GM19240 (cell line): ENCODE data around the gene KRT6B.
"Not testable (repeated sequence)": the region's sequence is repeated elsewhere in the genome, so short reads cannot be mapped to it uniquely, and the experiment has no call there.

ENCODE experiments used
- DNase-seq: peaks from one replicate; pipeline ENCODE4 v3.0.0; 2011; ENCODE audit warnings: low spot score; ENCODE audit not compliant: insufficient read length

The KRT6B gene

DNA sequence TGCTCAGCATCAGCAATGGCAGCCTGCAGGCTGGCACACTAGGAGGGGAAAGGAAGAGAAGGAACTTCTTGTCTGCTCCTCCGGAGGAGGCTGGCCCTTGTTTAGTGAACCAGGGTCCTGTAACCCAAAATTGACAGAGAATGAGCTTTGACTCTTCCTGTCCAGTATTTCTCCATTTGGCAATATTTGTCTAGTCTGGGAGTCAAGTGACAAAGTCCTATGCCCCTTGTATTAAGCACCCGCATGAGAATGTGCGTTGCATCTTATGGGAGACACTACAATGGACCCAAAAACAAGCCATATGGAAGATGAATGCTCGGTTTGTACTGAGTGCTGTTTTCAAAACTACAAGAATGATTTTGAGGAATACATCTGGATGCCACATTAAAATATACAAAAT, 17.9 kb upstream of the KRT6B start:
- no peak for DNase-seq

DNA sequence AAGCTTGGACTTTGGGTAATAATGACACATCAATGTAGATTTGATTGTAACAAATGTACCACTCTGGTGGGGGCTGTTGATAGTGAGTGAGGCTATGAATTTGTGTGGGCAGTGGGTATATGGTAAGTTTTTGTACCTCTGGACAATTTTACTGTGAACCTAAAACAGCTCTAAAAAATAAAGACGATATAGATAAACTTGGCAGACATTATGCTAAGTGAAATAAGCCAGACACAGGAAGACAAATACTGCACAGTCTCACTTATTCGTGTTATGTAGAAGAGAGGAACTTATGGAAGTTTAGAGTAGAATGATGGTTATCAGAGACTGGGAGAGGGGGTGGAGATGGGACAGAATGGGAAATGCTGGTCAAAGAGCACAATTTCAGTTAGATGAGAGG, 13.0 kb upstream of the KRT6B start:
- DNase-seq: no peak

DNA sequence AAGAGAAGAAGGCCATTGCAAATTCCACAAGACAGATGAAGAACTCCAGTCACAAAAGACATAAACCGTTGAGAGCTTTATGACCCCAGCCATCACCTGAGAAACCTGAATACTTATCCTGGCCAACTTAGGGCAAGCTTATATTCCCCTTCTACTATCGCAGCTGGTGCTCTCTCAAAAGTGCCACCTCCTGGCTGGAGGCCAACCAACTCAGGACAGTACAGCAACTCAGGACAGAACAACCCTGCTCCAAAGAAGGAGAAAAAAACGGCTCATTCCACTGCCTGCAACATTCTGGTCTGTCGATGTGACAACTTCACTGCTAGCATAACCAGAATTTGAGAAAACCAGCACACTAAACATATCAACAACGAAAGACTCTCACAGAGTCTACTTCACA, 9.7 kb upstream of the KRT6B start:
- DNase-seq: no peak

DNA sequence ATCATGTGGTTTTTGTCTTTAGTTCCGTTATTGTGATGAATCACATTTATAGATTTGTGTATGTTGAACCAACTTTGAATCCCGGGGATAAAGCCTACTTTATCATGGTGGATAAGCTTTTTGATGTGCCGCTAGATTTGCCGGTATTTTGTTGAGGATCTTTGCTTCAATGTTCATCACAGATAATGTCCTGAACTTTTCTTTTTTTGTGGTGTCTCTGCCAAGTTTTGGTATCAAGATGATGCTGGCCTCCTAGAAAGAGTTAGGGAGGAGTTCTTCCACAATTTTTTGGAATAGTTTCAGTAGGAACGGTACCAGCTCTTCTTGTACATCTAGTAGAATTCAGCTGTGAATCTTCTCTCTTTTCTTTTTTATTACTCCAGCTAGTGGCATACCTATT, 6.9 kb upstream of the KRT6B start:
- no peak for DNase-seq

DNA sequence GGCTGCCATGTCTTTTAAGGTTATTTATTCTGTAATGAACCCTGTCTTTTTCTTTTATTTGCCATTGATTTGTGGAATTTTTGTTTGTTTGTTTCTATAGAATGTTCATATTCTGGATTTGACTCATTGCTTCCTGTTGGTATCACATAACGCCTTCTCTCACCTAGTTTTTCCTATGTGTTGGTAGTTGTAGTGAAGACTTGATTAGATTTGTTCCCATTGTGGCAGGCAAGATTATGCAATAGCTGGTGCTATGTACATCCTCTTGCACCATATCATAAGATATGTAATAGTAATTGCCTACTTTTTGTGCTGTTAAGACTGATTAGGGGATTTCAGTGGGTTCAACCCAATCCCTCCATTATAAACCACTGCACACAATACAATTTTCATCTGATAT, 3.9 kb upstream of the KRT6B start:
- no peak for DNase-seq

DNA sequence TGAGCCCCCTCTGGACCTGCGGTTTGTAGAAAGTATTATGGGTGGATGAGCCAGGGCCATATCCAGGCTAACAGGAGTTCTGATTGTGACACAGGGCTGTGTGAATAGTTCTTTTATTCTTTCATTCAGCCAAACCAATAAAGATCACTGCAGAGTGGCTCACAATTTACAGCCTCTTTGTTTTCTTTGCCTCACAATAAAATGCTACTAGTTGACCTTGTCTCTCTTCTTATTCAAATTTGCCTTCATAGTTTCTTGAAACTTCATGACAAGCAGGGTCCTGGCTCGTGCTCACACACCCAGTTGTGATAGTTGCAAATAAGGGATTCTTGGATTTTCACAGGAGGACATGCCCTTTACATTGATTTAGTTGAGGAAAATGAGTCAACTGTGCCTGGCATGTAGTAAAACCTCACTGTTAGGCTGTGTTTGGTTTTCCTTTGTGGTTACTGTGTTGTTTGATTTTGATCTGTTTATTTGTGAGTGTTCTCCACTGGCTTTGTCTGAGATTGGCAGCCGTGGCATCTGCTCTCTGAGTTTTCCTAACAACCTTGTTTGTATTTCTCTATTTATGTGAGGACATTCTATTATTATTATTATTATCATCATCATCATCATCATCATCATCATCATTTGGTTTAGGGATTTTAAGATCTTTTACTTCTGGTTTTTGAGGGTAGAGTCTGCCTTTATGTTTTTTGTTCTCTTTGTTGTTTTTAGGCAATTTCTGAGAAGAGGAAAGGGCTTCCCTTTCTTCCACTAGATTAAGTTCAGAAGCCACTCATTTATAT, 2.7 kb upstream of the KRT6B start:
- DNase-seq: no peak

DNA sequence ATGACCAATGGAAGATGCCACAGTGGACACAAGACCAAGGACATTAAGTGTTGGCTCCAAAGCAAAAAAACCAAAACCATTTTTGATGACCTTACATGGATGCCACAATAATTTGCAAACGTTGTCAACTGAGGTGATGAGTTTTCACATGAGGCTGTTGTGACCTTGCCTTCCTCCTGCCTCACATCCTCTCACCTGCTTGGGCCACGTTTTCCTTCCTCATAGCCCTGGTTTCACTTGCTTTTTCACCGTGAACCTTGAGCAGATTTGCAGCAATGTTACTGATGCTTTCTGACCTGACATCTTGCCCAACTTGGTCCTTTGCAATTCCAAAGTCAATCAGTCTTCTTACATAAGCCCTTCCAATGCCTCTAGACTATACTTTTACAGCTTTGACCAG, 3.7 kb downstream of the KRT6B start:
- DNase-seq: no peak

DNA sequence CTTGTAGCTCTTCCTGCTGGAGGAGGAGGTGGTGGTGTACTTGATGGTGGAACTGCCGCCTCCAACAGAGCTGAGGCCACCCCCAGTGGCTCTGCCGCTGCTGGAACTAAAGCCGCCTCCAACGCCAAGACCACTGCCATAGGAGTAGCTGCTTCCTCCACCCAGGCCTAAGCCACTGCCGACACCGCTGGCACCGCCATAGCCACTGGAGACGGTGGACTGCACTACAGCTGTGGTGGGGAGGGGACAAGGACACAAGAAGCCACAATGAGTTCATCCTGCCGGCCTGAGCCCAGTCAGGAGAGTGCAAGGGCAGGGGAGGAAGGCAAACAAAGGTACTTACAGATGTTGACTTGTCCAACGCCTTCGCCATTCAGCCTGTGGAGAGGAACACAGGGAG, 4.8 kb downstream of the KRT6B start:
- not testable (repeated sequence) for DNase-seq

DNA sequence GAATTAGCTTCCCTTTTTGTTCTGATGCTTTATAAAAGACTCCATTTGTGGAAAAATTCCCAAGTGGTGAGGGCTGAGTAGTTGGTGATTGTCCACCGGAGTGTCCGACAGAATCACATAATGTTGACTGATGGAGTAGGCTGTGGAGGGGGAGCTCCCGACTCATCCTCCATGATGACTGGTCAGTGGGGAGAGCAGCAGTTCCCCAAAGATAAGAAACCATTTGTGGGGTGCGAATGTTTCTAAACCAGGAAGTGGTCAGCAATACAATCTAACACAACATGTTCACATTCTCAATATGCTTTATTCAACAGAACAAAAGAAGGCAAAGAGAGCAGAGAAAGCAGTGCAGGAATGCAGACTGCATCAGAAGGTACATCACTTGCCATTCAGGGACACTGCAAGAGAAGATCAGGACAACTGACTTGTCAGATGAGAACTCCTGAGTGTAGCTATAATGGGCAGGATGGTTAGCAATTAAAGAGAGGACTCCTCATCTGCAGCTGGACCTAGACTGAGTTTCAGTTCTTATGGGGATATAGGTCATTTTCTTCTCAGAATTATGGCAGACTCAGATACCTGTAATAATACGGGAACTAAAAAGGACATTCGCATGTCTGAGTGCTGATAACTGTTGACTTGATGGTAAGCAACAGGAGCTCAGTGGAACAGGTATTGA, 5.4 kb downstream of the KRT6B start:
- no peak for DNase-seq

DNA sequence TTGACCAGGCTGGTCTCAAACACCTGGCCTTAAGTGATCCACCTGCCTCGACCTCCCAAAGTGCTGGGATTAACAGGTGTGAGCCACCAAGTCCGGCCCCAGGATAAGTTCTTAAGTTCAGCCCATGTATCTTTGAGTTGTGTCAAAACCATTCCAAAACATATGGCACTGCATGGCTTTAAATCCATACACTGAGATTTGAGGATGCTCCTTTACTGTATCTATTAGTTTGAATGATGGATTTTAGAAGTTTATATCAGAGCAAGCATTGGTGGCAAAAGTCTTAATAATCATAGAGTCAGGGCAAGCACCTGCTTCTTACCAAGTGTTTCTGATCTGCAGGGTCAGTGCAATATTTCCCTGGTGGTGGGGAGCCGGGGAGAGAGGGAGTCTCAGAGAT, 6.1 kb downstream of the KRT6B start:
- no peak for DNase-seq

DNA sequence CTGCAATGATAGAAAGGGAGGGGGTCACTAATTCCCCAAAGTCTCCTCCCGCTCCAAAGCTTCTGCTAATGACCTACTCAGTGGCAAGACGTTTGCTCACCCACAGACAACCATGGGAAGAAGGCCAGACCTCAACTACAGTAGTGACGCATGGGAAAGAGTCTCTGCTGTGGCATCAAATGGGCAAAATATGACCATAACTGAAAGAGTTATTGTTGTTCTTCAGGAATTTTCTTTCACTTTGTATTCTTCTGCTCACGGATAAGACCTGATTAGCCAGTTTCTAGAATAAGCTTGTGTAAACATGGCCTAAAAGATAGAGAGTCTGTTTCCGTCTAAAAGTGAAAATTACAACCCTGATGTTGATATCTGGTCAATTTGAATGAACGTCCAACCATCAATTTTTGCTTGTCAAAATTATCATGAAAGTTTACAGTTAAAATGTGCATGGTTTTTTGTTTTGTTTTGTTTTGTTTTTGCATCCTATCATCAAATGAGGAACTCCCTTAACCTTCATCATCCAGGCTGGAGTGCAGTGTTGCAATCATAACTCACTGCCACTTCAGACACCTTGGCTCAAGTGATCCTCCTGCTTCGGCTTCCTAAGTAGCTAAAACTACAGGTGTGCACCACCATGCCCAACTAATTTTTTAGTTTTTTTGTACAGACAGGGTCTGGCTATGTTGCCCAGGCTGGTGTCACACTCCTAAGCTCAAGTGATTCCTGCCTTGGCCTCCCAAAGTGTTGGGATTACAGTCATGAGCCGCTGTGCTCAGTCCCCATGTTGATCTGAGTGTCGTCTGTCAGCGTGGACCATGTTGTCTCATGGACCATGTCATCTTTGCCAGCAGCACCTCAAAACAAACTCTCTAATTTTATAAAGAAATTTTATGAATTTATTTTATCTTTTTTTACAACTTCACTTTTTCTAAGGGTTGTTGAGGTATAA, 7.0 kb downstream of the KRT6B start:
- no peak for DNase-seq

DNA sequence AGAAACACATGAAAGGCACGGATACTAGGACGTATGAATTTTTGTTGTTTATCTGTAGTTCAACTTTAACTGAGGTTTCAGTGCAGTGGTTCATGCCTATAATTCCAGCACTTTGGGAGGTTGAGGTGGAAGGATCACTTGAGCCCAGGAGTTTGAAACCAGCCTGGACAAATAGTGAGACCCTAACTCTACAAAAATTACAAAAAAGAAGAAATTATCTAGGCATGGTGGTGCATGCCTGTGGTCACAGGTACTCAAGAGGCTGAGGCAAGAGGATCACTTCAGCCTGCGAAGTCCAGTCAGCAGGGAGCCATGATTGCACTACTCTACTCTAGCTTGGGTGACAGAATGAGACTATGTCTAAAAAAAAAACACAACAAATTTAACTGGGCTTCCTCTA, 8.0 kb downstream of the KRT6B start:
- no peak for DNase-seq

DNA sequence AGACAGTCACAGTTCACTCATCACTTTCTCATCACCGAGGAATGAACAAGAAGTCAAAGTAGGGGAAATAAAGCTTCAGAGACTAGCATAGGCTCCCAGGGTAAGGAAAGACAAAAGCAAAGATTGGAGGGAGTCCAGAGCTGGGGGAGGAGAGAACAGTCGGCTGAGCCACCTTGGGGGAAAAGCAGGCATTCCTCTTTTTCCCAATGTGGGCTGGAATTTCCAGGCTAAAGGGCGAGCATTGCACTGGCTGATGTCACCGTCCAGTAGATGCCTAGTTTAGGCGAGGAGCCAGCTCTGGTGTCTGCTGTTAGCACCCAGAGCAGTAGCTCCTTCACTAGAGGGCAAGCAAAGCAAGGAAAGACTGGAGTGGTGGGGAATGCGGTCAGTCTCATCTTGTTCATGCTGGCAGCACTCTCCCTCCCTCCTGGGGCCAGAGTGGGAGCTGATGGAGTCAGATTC, 9.3 kb downstream of the KRT6B start:
- no peak for DNase-seq

DNA sequence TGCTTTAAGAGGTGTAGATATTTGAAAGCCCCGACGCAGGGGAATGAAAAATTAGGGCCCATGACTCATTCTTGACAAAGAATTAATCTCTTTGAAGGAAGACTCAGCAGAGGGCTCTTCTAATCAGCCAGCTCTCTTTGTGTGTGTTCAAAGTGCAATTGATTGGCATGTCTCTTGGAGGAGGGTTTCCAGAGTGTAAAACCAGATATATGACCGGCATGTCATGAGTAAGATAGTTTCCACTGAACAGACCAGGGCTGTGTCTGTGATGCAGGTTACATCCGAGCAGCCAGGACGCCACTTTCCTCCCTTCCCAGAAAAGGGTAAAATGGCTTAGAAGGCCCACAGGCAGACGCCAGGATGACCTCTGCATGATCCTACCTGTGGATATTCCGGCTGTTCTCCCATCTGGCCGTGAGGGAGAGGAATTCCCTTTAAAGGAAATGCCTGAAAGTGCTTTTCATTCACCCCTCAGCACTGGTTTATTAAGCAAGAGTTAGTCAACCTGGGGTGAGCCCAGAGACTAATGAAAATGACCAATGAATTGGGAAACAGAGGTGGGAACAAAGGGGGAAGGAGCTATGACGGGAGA, 10.5 kb downstream of the KRT6B start:
- no peak for DNase-seq

DNA sequence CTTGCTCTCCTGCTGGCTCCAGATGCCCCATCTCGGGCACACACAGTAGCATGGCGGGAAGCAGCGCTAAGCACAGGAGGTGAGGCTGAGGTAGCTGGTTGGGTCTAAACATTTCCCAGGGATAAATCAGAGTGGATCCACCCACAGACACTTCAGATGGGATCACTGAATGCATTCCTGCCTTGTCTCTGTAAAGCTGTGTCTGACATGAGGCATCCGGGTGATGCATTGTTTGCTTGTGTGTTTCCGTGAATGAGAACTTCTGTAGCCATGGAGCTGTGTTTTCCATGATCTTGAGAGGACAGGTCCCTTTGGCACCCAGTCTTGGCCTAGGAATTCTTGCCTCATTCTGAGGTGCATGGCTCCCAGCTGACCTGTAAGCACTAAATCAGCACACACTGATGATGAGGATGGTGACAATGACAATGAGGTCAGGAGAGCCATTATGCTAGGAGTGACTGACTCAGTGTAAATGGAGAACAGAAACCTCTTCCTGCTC, 11.1 kb downstream of the KRT6B start:
- no peak for DNase-seq

DNA sequence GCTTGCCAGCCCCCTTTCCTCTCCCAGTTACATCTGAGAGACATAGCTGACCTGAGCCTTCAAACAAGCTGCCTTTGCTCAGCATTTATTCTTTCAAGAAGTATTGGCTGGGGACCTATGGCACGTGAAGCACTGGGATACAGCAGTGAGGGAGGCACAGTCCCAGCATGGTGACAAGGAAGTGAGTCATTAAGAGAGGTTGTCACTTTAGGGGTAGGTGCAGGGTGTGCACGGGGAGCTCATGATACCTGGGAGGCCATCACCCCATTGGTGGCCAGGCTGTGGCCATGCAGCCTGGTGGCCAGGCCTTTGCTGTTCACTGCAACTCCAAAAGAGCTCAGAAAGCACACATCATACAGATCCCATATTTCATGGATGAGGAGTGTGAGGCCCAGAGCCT, 12.1 kb downstream of the KRT6B start:
- DNase-seq: no peak

DNA sequence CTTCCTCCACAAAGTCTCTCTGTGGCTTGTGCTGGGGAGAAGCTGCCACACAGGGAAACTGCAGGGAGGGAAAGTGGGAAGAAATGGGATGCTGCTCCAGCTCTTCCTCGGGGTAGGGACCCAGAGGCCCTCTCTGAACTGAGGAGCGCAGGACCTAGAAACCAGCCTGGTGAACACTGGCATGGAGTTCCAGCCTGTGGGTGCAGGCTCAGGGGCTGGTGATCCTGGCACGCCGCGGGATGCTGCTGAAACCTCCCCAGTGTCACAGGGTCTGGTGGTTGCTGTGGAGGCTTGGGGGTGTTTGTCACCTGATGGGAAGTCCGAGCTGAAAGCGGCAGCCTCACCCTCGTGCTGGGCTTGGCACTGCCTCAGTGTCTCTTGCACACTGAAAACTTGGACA, 12.5 kb downstream of the KRT6B start:
- no peak for DNase-seq

DNA sequence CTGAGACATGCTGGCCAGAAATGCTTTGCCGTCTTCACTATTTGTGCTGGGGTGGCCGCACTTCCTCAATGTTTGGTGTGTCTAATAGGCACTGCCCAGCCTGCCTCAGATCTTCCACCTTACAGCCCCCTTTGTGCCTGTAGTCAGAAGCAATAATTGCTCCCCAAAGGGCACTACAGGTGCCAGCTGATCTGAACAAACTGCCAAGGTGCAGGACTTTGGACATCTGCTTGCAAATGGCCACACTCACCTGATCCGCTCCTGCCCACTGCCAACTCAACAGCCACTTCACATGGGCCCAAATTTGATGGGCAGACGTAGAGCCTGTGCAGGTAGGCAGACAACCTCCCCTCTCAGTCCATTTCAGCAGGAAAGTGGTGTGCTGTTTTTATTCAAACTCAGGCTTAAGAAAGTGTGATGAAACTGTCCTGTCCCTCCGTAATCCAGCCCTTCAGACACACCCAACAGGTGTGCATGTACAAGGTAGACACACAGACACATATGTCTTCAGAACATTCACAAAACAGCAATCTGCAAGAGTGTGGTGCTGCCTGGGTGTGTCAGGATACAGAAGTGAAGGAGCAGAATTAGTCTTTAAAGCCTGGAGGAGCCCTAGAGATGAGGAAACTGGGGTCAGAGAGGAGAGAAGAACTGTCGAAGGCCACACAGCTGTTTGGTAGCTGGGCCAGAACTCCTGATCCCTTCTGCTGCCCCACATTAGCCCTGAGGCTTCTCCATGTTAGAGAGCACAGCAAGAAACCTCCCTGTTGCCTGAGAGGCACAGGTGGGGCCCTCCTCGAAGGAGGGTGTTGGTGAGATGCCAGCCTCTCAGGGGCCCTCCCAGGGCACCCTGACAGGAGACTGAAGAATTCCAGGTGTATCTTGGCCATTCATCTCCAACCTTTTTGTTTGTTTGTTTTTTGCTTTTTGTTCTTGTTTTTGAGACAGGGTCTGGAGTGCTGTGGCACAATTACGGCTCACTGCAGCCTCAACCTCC, 13.3 kb downstream of the KRT6B start:
- DNase-seq: no peak

DNA sequence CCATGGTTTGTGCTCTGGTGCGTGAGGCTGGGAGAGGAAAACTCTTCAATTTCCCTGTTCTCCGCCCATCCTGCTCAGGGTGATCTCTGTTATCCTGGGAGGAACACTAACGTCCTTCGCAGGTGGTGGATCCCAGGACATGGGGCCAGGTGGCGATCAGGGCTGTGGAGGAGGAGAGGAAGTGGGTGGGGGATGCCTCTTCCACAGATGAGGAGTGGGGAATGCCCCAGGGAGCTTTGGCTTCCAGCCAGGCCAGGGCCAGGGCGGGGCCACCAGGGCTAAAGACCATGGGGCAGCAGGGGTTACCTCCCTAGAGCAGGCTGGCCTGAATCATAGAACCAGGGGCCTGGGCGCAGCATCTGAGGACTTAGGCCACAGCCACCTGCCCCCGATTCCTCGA, 14.4 kb downstream of the KRT6B start:
- no peak for DNase-seq

DNA sequence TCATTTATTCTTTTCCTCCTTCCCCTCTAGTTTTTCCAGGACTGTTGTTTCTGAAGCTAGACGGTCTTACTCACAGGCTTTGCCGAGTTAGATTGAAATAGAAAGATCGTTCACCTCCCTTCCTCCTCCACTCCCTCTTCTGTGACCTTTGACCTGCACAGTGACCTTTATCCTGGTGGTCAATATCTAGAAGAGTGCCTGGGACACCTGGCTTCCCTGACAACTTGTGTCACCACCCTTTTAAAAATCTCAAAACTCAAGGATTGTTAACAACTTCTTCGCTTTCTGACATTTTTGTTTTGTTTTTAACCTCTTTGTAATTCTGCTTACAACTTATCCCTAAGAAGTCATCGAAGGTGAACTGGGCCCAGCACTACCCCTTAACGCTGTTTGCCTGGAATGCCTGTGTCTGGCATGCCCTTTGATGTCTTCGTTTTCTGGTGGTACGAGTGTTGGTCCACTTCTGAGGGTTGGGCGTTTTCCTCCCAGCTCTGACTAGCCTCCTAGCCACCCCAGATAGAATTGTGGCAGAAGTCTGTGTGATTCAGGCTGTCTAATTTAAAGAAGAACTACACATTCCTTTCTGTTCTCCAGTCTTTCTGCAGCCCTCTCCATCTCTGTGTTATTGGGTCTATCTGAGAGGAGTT, 15.0 kb downstream of the KRT6B start:
- DNase-seq: no peak
